ENCODE results near the gene NME5. TPM values are rescaled to one million over a fixed set of nuclear protein-coding genes. Genes with fewer than 3 reads are reported as not detected.
"Not testable (repeated sequence)": the region's sequence is repeated elsewhere in the genome, so short reads cannot be mapped to it uniquely, and the experiment has no call there.

The NME5 gene
- polyA plus RNA-seq, 1 donor = 0.85 TPM

DNA sequence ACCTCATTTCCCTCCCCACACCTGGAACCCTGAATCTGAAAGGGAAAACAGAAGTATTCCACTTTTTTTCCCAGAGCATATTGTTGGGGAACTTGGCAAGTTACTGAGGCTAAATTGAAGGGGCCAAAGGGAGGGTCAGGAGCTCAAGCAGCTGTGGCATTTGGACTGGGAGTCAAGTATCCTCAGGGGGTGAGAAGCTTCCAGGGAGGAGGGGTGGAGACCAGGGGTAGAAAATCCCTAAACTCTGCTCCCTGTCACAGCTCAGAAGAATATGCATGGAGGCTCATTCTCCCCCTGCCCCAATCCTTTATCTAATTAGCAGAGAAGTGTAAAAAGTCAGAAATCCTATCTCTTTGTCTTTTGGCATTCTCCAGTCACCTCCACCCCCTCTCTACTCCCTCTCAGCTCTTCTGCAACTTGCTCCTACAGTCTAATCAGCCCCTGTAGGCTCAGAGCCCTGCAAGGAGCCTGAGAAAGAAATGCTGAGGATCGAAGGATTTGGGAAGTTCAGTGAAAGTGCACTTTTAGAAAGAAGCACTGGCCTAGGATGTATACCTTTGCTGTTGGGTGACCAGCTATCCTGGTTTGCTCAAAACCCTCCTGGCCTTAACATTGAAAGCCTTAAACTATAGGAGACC lies 61.1 kb downstream of the NME5 start:
- DNase-seq (ENCODE audit: low read depth) = no peak

DNA sequence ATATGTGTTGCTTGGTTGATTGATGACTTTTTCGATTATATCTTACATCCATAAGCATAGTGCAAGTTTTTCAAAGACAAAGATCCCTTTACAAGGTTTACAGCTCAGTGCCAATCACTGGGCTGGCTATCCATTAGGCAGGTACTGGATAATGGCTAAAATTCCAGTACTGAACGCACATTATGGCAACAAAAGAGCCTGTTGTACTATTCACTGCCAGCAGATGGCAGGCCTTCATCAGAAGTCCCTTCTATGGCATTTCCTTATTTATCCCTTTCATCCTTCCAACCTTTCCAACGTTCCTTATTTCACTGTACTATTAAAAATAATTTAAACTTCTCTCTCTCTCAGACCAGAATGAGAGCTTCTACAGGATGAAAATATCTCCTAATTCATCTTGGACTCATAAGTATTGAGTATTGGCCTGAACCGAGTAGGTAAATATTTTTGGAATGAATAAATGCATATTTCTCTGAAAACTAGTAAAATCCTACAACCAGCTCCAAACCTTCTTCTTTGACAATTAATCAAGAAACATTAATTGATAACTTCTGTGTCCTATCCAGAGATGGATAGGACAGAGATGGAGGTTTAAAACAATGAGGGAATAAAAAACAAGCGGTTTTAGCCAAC lies 62.0 kb downstream of the NME5 start:
- peak; percentile 34 for DNase-seq (ENCODE audit: low read depth)

DNA sequence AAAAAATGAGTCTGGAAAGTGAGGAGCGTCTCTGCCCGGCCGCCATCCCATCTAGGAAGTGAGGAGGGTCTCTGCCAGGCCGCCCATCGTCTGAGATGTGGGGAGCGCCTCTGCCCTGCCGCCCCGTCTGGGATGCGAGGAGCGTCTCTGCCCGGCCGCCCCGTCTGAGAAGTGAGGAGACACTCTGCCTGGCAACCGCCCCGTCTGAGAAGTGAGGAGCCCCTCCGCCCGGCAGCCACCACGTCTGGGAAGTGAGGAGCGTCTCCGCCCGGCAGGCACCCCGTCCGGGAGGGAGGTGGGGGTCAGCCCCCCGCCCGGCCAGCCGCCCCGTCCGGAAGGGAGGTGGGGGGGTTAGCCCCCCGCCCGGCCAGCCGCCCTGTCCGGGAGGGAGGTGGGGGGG lies 69.2 kb downstream of the NME5 start:
- DNase-seq (ENCODE audit: low read depth) = not testable (repeated sequence)

DNA sequence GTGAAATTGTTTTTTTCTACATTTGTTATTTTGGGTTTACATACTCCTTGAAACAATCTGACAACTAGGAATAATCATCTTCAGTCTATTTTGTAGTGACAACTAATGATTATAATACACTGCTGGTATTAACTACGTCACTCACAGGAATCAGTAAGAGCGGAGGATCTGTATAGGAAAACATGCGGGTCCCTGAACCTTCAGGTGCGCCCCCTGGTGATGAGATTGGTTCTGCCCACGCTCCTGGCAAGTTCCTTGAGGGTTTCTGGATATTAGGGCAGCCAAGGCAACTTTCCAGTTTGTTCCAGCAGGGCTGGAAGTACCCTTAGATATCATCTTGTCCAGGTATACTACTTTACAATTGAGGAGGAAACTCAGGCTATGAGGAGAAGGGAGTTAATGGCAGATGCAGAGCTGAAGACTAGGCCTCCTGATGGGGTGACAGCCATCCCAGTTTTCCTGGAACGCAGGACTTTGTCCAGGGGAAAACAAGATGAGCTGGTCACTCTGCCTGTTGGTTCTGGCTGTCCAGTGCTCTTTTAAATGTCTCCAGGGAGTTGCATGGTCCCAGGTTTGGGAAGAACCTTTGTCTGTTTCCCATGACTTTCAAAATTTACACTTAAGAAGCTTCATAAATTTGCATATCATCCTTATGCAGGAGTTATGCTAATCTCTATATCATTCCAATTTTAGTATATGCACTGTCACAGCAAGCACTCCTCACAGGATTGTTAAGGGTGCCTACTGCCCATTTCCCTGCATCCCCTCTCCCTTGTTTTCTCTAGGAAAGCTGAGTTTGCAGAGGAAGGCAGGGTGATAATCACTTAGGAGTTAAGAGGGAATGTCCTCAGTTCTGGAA lies 70.3 kb downstream of the NME5 start:
- no peak for DNase-seq (ENCODE audit: low read depth)

DNA sequence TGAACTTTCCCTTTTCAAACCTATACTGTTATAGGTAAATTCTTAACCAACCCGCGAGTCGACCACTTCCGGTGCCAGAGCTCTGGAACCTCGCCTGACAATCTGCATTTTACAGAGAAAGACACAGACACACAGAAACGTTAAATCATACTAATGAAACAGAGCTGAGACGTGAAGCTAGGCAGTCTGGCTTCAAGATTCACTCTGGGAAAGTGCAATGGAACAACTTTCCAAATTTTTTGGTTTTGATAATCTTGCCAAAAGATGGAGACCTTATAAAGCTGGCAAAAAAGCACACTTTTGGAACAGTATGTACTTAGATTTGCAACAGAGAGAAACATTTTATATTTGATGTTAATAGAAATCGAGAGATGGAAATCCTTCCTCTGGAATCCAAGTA lies 71.3 kb downstream of the NME5 start:
- DNase-seq (ENCODE audit: low read depth) = no peak

Other genes with a start within 250 kb of the NME5 start
- 0.83 TPM for gene PKD2L2, start 250.0 kb downstream of the NME5 start, polyA plus RNA-seq (ENCODE audit: insufficient read length)
- gene FAM13B, start 106.3 kb downstream of the NME5 start, polyA plus RNA-seq (ENCODE audit: insufficient read length) = 20.0 TPM
- gene WNT8A, start 55.4 kb downstream of the NME5 start, polyA plus RNA-seq (ENCODE audit: insufficient read length) = not detected
- 50.8 TPM for gene BRD8, start 39.2 kb upstream of the NME5 start, polyA plus RNA-seq (ENCODE audit: insufficient read length)
- 17.3 TPM for gene KIF20A, start 39.7 kb upstream of the NME5 start, polyA plus RNA-seq (ENCODE audit: insufficient read length)
- gene CDC23, start 73.9 kb upstream of the NME5 start, polyA plus RNA-seq (ENCODE audit: insufficient read length) = 34.8 TPM
- gene GFRA3, start 135.2 kb upstream of the NME5 start, polyA plus RNA-seq (ENCODE audit: insufficient read length) = 2.8 TPM
- gene CDC25C, start 192.4 kb upstream of the NME5 start, polyA plus RNA-seq (ENCODE audit: insufficient read length) = 2.4 TPM
- 43.1 TPM for gene FAM53C, start 198.8 kb upstream of the NME5 start, polyA plus RNA-seq (ENCODE audit: insufficient read length)
- 59.2 TPM for gene KDM3B, start 213.3 kb upstream of the NME5 start, polyA plus RNA-seq (ENCODE audit: insufficient read length)

All from forelimb muscle (tissue), 1 donor.